Right atrium auricular region (tissue), 2 donors: Measurements from ENCODE around the gene ADGRL3. TPM values are rescaled to one million over a fixed set of nuclear protein-coding genes. Genes with fewer than 3 reads are reported as not detected.

Source experiments
- DNase-seq: peaks from one replicate; pipeline ENCODE4 v3.0.0-alpha.2; 2019; ENCODE audit warnings: low spot score
- H3K27ac ChIP-seq, 2 donors: fragments of 200-600 bp; sonication (generic); 1 replicate in 1 of 2; 2 replicates in 1 of 2; pipeline ENCODE4 v1.5.1; 2016 to 2019
- H3K27me3 ChIP-seq, 2 donors: fragments of 200-600 bp; sonication (generic); one replicate each; pipeline versions ENCODE4 v1.5.1 to v1.6.0; 2017 to 2019
- H3K36me3 ChIP-seq: fragments of 200-600 bp; sonication (generic); one replicate; pipeline ENCODE4 v1.5.1; 2016
- H3K4me1 ChIP-seq, 2 donors: fragments of 200-600 bp; sonication (generic); one replicate each; pipeline versions ENCODE4 v1.5.1 to v1.6.0; 2017 to 2019
- H3K4me3 ChIP-seq, 2 donors: fragments of 200-600 bp; sonication (generic); 1 replicate in 1 of 2; 2 replicates in 1 of 2; pipeline ENCODE4 v1.5.1; 2017 to 2019; ENCODE audit warnings: mild to moderate bottlenecking in 1 of 2, moderate library complexity in 1 of 2
- H3K9me3 ChIP-seq, 2 donors: fragments of 200-600 bp; sonication (generic); one replicate each; pipeline ENCODE4 v1.5.1; 2019
- total RNA-seq, 2 donors: library from RNA; depleted of rRNA; stranded (reverse); fragments of >200 nt; gene quantifications; one replicate each; pipeline ENCODE4 v1.1.0, GENCODE V29; 2016
- TF ChIP-seq, protein P1 (sequence below), 2 donors: fragments of 200-600 bp; sonication (generic); IDR thresholded peaks; one replicate each; pipeline ENCODE4 v1.5.1; 2019; ENCODE audit warnings: antibody characterized with exemption in 2 of 2

Gene ADGRL3
- total RNA-seq, 2 donors from 2014 or later, result 0.86 to 1.9 TPM

DNA sequence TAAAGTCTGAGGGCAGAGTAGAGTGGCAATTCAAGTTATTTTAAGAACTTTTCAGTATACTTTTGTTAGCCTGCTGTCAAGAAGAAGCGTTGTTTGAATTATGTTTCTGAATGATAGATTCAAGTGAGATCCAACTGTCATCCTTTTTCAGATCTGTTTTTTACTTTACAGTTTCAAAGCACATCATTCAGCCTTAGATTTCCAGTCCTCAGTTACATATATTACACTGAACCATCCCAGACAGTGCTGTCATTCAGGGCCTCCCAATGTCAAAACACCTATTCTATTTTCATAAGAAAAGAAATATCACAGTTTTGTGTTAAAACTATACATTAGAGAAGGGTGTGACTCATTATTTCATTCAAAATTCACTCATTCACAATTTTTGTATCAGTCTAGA, 856.9 kb downstream of the ADGRL3 start:
- no peak overlapping the region for H3K4me3 ChIP-seq
- H3K9me3 ChIP-seq, result no peaks in the 10 kb centered on the region
- H3K27me3 ChIP-seq, result no peaks in the 10 kb centered on the region
- H3K27ac ChIP-seq, result no peak overlapping the region
- no peak for DNase-seq
- H3K4me1 ChIP-seq, result no peaks in the 10 kb centered on the region
- TF ChIP-seq, protein P1, sequence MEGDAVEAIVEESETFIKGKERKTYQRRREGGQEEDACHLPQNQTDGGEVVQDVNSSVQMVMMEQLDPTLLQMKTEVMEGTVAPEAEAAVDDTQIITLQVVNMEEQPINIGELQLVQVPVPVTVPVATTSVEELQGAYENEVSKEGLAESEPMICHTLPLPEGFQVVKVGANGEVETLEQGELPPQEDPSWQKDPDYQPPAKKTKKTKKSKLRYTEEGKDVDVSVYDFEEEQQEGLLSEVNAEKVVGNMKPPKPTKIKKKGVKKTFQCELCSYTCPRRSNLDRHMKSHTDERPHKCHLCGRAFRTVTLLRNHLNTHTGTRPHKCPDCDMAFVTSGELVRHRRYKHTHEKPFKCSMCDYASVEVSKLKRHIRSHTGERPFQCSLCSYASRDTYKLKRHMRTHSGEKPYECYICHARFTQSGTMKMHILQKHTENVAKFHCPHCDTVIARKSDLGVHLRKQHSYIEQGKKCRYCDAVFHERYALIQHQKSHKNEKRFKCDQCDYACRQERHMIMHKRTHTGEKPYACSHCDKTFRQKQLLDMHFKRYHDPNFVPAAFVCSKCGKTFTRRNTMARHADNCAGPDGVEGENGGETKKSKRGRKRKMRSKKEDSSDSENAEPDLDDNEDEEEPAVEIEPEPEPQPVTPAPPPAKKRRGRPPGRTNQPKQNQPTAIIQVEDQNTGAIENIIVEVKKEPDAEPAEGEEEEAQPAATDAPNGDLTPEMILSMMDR (IDR thresholded peaks at IDR 0.05), result no peak
- H3K36me3 ChIP-seq, result no peaks in the 10 kb centered on the region

DNA sequence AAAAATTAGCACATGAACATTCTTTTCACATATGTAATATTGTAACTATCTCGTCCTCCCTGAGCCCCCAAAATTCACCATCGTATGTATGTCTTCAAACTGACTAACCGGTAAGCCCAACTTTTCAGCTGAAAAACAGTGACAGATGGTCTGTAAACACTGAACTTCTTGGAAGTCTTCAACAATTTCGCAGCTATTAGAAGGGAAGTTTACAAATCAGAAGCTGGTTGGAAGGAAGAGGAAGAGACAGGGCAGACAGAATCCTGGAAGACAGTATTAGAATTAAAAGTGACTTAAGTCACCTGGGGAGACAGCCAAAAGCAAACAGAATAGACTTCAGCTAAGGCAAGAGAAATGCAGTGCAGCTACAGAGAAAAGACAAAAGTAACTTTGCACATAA, 858.4 kb downstream of the ADGRL3 start:
- no peaks in the 10 kb centered on the region for H3K9me3 ChIP-seq
- H3K36me3 ChIP-seq, result no peaks in the 10 kb centered on the region
- no peak overlapping the region for H3K4me3 ChIP-seq
- H3K4me1 ChIP-seq, result no peaks in the 10 kb centered on the region
- H3K27me3 ChIP-seq, result no peaks in the 10 kb centered on the region
- no peak overlapping the region for H3K27ac ChIP-seq
- no peak for DNase-seq
- TF ChIP-seq, protein P1 (IDR thresholded peaks at IDR 0.05), result no peak

DNA sequence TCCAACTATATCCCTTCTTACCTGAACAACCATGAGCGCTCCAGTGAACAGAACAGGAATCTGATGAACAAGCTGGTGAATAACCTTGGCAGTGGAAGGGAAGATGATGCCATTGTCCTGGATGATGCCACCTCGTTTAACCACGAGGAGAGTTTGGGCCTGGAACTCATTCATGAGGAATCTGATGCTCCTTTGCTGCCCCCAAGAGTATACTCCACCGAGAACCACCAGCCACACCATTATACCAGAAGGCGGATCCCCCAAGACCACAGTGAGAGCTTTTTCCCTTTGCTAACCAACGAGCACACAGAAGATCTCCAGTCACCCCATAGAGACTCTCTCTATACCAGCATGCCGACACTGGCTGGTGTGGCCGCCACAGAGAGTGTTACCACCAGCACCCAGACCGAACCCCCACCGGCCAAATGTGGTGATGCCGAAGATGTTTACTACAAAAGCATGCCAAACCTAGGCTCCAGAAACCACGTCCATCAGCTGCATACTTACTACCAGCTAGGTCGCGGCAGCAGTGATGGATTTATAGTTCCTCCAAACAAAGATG, 870.2 kb downstream of the ADGRL3 start:
- TF ChIP-seq, protein P1 (IDR thresholded peaks at IDR 0.05), result no peak
- Histone ChIP-seq H3K27me3 (no peaks in the 10 kb centered on the region), H3K4me3 (no peak overlapping the region)

DNA sequence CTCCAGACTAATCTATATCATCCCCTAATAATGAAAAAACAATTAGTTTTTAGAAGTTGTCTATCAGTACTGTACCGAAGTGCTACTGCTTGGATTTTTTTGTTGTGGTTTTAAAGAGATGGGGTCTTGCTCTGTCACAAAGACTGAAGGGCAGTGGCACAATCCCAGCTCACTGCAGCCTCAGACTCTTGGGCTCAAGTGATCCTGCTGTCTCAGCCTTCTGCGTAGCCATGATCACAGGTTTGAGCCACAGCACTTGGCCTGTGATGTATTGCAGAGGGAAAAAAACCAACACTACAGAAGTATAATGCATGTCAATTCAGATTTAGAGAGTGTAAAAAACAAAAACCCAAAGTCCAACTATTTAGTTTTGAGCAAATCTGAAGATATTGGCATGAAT, 875.0 kb downstream of the ADGRL3 start:
- no peak for DNase-seq
- H3K4me1 ChIP-seq, result no peaks in the 10 kb centered on the region
- no peaks in the 10 kb centered on the region for H3K9me3 ChIP-seq
- H3K4me3 ChIP-seq, result no peak overlapping the region
- TF ChIP-seq, protein P1 (IDR thresholded peaks at IDR 0.05), result no peak
- H3K36me3 ChIP-seq, result no peaks in the 10 kb centered on the region
- no peaks in the 10 kb centered on the region for H3K27me3 ChIP-seq
- H3K27ac ChIP-seq, result no peak overlapping the region

More for the DNA sequence above, 870.2 kb downstream of the ADGRL3 start:
- no peak overlapping the region for H3K27ac ChIP-seq
- no peaks in the 10 kb centered on the region for H3K9me3 ChIP-seq
- no peaks in the 10 kb centered on the region for H3K36me3 ChIP-seq
- DNase-seq, result no peak
- no peaks in the 10 kb centered on the region for H3K4me1 ChIP-seq

DNA sequence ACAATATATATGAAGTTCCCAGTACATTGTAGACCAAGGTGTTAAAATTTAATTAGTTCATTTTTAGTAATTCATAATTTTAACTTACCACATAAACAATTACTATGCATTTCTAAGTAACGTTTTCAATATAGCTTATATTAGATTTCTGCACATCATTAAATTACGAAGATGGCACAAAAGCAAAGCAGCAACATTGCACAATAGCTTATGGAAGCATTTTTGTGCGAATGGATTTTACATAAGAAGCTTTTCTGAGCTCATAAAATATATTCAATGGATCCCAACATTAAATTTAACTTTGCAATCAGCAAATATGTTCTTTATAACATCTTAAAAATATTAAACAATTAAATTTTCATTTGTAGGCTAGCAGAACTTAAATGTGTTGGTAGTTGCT, 875.4 kb downstream of the ADGRL3 start:
- no peak overlapping the region for H3K27ac ChIP-seq
- H3K36me3 ChIP-seq, result no peaks in the 10 kb centered on the region
- DNase-seq, result no peak
- H3K27me3 ChIP-seq, result no peaks in the 10 kb centered on the region
- no peaks in the 10 kb centered on the region for H3K9me3 ChIP-seq
- no peaks in the 10 kb centered on the region for H3K4me1 ChIP-seq
- TF ChIP-seq, protein P1 (IDR thresholded peaks at IDR 0.05), result no peak
- H3K4me3 ChIP-seq, result no peak overlapping the region

DNA sequence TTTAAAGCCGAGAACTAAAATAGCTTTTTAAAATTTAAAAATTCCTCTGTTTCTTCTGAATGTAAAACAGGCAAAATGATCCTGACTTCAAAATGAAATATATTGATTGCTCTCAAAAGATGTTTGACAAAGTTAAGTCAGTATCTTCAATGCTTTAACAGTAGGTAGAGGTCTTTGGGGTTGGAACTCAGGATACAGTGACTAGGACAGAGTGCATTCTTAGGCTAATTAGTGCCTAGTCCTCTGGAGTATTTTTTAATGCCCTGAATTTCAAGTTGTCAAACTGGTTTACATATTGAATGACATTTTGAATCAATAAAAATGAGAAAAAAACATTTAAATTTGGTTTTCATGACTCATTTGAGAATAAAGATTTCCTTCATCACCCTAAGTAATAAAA, 877.3 kb downstream of the ADGRL3 start:
- TF ChIP-seq, protein P1 (IDR thresholded peaks at IDR 0.05), result no peak
- no peaks in the 10 kb centered on the region for H3K4me1 ChIP-seq

More for the DNA sequence above, 877.3 kb downstream of the ADGRL3 start:
- no peak overlapping the region for H3K27ac ChIP-seq
- H3K4me3 ChIP-seq, result no peak overlapping the region
- H3K27me3 ChIP-seq, result no peaks in the 10 kb centered on the region
- DNase-seq, result no peak
- no peaks in the 10 kb centered on the region for H3K9me3 ChIP-seq
- no peaks in the 10 kb centered on the region for H3K36me3 ChIP-seq
